Peyer's patch (tissue), 4 donors: ENCODE data around the gene SRPRA. TPM values are rescaled to one million over a fixed set of nuclear protein-coding genes. Genes with fewer than 3 reads are reported as not detected.
"Not testable (repeated sequence)": the region's sequence is repeated elsewhere in the genome, so short reads cannot be mapped to it uniquely, and the experiment has no call there.

Experiments used
- DNase-seq, 3 donors: peaks; one replicate each; pipeline ENCODE4 v3.0.0-alpha.2; 2017 to 2019
- H3K27ac ChIP-seq, 4 donors: fragments of 200-600 bp; sonication (generic); one replicate each; pipeline ENCODE4 v1.5.1; 2016 to 2019
- H3K27me3 ChIP-seq, 2 donors: fragments of 200-600 bp; sonication (generic); one replicate each; pipeline ENCODE4 v1.5.1; 2019
- H3K36me3 ChIP-seq, 3 donors: fragments of 200-600 bp; sonication (generic); one replicate each; pipeline ENCODE4 v1.5.1; 2016 to 2019
- H3K4me1 ChIP-seq, 4 donors: fragments of 200-600 bp; sonication (generic); one replicate each; pipeline ENCODE4 v1.5.1; 2016 to 2019
- H3K4me3 ChIP-seq, 4 donors: fragments of 200-600 bp; sonication (generic); 1 replicate in 3 of 4; 2 replicates in 1 of 4; pipeline ENCODE4 v1.5.1; 2016 to 2019; ENCODE audit warnings: mild to moderate bottlenecking in 1 of 4
- H3K9me3 ChIP-seq, 4 donors: fragments of 200-600 bp; sonication (generic); one replicate each; pipeline ENCODE4 v1.5.1; 2016 to 2019; ENCODE audit warnings: mild to moderate bottlenecking in 1 of 4
- CTCF ChIP-seq, 6 experiments: fragments of 450-650 bp in 4 of 6; fragments of 200-600 bp in 2 of 6; sonication (generic) in 1 of 6; IDR thresholded peaks; one replicate each; pipeline ENCODE4 v1.5.1; 2017 to 2019; ENCODE audit warnings: antibody characterized with exemption in 6 of 6, mild to moderate bottlenecking in 3 of 6, moderate library complexity in 1 of 6
- POLR2A ChIP-seq, 2 donors: fragments of 450-650 bp; IDR thresholded peaks; one replicate each; pipeline ENCODE4 v1.5.1; 2017; ENCODE audit warnings: antibody characterized with exemption in 2 of 2, mild to moderate bottlenecking in 2 of 2, moderate library complexity in 2 of 2
- total RNA-seq, 4 donors: library from RNA; depleted of rRNA; stranded (reverse); fragments of >200 nt; gene quantifications; one replicate each; pipeline ENCODE4 v1.1.0, GENCODE V29; 2016

The SRPRA gene
- total RNA-seq, 4 donors from 2014 or later = 82.9 to 109 (median 97.9) TPM

DNA sequence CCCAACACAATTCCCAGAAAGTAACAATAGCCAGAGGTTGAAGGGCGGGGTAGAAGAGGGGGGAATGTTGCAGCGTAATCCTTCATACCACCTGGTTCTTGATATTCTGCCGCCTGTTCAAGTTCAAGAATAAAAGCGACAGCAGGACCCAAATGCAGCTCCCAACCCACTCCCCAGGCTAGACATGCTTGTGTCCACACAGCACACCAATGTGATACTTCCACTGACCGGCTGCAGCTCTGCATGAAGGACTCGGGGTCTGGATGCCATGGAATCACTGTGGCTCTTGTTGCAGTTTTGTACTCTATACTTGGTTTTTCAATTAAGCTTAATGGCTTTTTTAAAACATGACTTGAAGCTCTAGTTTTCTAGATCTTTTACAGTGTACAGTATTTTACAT lies 6.5 kb downstream of the SRPRA start:
- Histone ChIP-seq H3K27me3 (no peaks in the 10 kb centered on the region), H3K27ac (no peak overlapping the region), H3K4me1 (peaks cover 0 to 10% (median 0%) of the 10 kb centered on the region in 4 donors), H3K4me3 (no peak overlapping the region), H3K36me3 (peaks cover 0 to 73% (median 2%) of the 10 kb centered on the region in 3 donors), H3K9me3 (no peaks in the 10 kb centered on the region)
- no peak for DNase-seq
- TF ChIP-seq CTCF (IDR thresholded peaks at IDR 0.05) (no peak), POLR2A (IDR thresholded peaks at IDR 0.05) (no peak)

DNA sequence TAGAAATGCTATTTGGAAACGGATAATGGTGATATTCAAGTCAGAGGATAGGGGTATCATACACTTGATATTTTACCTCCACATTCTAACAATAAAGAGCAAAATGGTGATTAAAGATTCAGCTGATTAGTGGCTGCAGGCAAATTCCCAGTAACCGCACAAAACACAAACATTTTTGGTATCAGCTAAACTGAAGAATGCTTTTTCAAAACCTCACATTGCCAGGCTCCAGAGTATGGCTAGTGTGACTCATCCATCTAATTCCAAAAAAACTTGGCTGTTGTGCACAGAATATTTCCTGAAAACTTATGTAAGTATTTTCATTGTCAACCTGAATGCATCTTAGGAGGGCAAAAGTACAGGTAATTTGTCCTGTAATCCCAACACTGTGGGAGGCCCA lies 10.9 kb downstream of the SRPRA start:
- H3K9me3 ChIP-seq = no peaks in the 10 kb centered on the region
- no peaks in the 10 kb centered on the region for H3K4me1 ChIP-seq
- no peak for DNase-seq
- TF ChIP-seq CTCF (IDR thresholded peaks at IDR 0.05) = no peak
- no peak for TF ChIP-seq POLR2A (IDR thresholded peaks at IDR 0.05)
- H3K4me3 ChIP-seq = no peak overlapping the region
- no peaks in the 10 kb centered on the region for H3K27me3 ChIP-seq
- H3K36me3 ChIP-seq = peaks cover 0 to 58% (median 0%) of the 10 kb centered on the region in 3 donors
- H3K27ac ChIP-seq = no peak overlapping the region

- no peak for DNase-seq
- Histone ChIP-seq H3K4me1 (no peaks in the 10 kb centered on the region), H3K9me3 (no peaks in the 10 kb centered on the region), H3K27ac (no peak overlapping the region), H3K27me3 (no peaks in the 10 kb centered on the region), H3K4me3 (no peak overlapping the region), H3K36me3 (peaks cover 0 to 58% (median 0%) of the 10 kb centered on the region in 3 donors)
- TF ChIP-seq POLR2A (IDR thresholded peaks at IDR 0.05) = no peak
- no peak for TF ChIP-seq CTCF (IDR thresholded peaks at IDR 0.05)
Measured at GRCh38 chr11:126257144-126257543, 11.6 kb downstream of the SRPRA start.

GRCh38 chr11:126256216-126256615 lies 12.5 kb downstream of the SRPRA start:
- Histone ChIP-seq H3K4me1 (no peaks in the 10 kb centered on the region), H3K27ac (no peak overlapping the region), H3K36me3 (peaks cover 0 to 58% (median 0%) of the 10 kb centered on the region in 3 donors), H3K27me3 (no peaks in the 10 kb centered on the region), H3K4me3 (no peak overlapping the region), H3K9me3 (no peaks in the 10 kb centered on the region)
- no peak for DNase-seq
- TF ChIP-seq POLR2A (IDR thresholded peaks at IDR 0.05) = no peak
- no peak for TF ChIP-seq CTCF (IDR thresholded peaks at IDR 0.05)

DNA sequence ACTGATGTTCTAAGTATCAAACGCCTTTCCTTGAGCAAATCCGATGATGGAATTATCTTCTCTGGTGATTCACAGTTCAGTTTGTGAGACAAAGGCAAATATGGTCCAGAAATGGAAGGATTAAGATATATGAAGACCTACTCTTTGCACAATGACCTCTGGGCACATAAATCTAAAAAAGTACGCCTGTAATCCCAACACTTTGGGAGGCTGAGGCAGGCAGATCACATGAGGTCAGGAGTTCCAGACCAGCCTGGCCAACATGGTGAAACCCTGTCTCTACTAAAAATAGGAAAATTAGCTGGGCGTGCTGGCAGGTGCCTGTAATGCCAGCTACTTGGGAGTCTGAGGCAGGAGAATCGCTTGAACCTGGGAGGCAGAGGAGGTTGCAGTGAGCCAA lies 13.2 kb downstream of the SRPRA start:
- not testable (repeated sequence) for H3K9me3 ChIP-seq, H3K27ac ChIP-seq, H3K4me3 ChIP-seq, H3K4me1 ChIP-seq, H3K27me3 ChIP-seq, DNase-seq
- peaks cover 0 to 56% (median 0%) of the 10 kb centered on the region in 3 donors for H3K36me3 ChIP-seq

GRCh38 chr11:126254819-126255218 lies 13.9 kb downstream of the SRPRA start:
- H3K4me3 ChIP-seq = no peak overlapping the region
- H3K9me3 ChIP-seq = no peaks in the 10 kb centered on the region
- DNase-seq = no peak
- H3K4me1 ChIP-seq = no peaks in the 10 kb centered on the region
- no peaks in the 10 kb centered on the region for H3K27me3 ChIP-seq
- TF ChIP-seq POLR2A (IDR thresholded peaks at IDR 0.05) (no peak), CTCF (IDR thresholded peaks at IDR 0.05) (no peak)
- no peak overlapping the region for H3K27ac ChIP-seq
- peaks cover 0 to 56% (median 0%) of the 10 kb centered on the region in 3 donors for H3K36me3 ChIP-seq
